DMS114 treated with DMSO at 0.1 percent for 48 hours (cell line): Measurements from ENCODE around the gene CHCHD3.
"Not testable (repeated sequence)": the region's sequence is repeated elsewhere in the genome, so short reads cannot be mapped to it uniquely, and the experiment has no call there.

Source experiments
- DNase-seq: peaks from one replicate; lab custom pipeline; 2025; ENCODE audit not compliant: unreplicated experiment; lab: John Stamatoyannopoulos, UW

The CHCHD3 gene

DNA sequence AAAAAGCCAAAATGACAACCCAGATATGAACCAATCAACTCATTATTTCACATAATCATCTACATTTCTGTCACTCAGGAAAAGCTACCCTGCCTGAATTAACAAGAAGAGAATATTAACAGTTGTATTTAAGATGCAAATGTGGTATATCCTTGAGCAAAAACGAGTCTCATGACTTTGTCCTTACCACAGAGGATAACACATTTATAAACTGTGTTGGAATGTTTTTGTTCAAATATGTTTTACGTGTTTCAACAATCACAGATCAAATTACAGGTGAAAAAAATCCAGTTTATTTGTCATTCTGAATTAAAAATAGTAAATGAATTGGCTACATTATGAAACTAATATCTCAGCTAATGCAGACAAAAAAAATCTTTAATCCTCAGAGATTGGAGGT lies 34.6 kb downstream of the CHCHD3 start:
- no peak for DNase-seq

DNA sequence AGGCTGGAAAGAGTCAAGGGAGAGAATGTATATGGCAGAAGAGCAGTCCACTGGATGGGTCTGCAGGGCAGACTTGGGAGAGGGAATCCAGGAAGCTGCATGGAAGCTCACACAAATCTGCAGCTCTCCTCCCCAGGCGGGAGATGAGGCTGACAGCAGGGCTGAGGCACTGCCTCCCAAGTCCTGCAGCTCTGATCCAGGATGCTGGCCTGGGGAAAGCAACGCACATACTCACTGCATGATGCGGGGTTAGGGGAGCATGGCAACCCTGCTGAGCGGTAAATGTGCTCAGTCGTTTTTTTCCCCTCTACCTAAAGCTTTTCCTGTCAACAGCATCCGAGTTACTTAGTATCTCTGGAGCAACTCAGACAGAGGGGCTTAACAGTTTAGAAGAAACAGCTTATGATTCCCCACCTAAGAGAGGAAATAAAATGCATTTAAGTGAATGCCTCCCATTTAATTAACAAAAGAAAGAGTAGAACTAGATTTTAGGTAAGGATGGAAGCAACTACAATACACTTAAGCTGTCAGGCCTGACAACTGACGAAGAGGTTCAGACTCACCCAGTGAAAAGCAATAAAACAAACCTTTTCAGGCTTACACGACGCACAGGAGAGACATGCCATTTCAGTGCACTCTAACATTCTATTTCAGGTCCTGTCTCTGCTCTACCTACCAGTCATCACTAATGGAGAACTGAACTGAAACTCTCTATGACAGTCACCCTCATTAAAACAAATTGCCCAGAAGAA lies 37.0 kb downstream of the CHCHD3 start:
- no peak for DNase-seq

- no peak for DNase-seq
Measured at GRCh38 chr7:133040674-133041073, 41.2 kb downstream of the CHCHD3 start.

DNA sequence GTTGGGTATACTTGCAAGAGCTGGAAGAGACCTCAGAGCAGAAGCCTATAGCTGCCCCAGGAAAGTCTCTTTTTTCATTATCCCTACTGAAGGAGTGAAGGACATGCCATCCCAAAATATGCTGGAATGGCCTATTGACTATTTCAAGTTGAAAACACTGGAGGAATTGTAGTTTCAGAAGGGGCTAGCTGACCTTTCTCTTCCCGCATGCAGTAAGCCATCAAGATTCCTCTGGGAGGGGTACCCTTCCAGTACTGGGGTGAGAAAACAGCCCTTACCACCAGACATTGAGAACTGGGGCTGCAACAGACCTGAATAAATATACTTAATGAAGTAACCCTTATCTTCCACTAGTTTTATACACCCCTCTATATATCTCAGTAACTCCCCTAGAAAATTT lies 41.7 kb downstream of the CHCHD3 start:
- DNase-seq, result no peak

DNA sequence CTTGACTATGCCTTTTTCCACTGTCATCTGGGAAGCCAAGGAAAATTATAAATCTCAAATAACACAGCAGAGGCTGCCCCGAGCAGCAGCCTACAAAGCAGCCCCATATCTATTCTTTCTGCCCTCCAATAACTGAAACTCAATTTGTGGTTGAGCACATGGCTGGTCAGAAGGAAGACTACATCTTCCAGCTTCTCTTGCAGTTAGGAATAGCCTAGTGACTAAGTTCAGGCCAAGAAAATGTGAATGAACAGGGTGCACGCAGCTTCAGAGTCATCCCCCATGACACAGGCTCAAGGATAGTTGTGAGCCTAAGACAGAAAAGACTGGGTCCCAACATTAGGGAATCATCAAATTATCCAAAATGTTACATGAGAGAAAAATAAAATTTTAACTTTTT lies 42.3 kb downstream of the CHCHD3 start:
- no peak for DNase-seq

DNA sequence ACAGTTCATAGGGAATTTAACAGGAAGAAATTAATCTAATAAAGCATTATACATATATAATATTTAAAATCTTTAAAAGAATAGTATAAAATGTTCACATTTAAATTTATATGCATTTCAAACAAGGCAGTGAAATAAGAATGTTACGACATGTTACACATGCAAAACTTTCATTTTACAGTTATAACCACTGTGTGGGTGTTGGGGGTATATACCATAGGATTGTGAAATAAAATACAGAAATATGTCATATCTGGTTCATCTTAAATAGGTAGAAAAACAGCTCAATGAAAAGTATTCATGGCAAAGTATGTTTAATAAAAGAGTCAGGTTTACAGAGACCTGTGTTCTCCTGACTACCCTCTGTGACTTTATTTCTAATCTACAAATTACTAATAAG lies 45.6 kb downstream of the CHCHD3 start:
- no peak for DNase-seq

DNA sequence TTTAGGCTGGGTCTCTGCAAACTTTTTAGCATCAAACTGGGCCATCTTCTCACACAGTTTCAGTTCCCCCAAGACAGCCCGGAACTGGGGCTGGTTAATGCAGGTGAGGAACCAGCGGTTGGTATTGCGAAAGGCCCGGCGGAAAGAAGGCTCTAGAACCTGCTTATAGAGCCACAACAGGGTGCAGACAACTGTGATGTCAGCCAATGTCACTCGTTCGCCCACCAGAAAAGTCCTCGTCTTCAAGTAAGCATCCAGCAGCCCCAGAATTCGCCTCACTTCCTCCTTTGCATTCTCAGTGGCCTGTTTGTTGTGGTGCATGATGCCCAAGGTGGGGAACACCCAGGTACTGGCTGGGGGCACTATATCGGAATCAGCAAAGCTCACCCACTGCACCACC lies 46.6 kb downstream of the CHCHD3 start:
- not testable (repeated sequence) for DNase-seq

GRCh38 chr7:133030346-133030745 lies 51.5 kb downstream of the CHCHD3 start:
- no peak for DNase-seq

DNA sequence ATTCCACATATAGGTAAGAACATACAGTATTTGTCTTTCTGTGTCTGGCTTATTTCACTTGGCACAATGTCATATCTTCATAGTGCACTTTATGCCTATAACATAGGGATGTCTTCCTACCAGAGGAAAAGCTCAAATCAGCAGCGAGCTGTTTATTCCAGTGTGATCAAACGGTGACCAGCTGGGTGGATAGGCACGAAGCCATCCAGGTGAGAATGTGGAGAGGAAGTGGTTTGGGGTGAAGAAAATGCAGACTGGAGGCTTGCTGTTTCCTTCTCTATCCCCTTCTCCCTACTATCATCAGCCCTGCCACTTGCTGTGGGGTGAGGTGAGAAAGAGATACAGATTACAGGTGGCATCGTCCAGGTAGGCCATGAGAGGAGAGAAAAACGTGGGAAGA lies 52.4 kb downstream of the CHCHD3 start:
- no peak for DNase-seq

DNA sequence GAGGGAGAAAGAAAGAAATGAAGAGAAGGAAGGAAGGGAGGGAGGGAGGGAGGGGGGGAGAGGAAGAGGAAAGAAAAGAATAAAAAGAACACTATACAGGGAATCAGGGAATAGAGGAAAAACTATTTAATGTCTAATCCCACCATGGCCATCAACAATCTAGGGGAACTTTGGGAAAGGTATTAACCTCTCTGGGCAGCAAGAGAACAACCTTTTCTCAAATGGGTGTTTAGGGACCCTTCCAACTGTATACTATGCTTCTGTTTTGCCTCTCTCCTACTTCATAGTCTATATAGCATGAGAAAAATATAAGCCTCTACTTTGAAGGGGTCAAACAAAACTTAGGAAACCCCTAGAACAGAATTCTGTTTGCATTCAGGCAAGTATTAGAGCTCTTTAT lies 54.5 kb downstream of the CHCHD3 start:
- no peak for DNase-seq

DNA sequence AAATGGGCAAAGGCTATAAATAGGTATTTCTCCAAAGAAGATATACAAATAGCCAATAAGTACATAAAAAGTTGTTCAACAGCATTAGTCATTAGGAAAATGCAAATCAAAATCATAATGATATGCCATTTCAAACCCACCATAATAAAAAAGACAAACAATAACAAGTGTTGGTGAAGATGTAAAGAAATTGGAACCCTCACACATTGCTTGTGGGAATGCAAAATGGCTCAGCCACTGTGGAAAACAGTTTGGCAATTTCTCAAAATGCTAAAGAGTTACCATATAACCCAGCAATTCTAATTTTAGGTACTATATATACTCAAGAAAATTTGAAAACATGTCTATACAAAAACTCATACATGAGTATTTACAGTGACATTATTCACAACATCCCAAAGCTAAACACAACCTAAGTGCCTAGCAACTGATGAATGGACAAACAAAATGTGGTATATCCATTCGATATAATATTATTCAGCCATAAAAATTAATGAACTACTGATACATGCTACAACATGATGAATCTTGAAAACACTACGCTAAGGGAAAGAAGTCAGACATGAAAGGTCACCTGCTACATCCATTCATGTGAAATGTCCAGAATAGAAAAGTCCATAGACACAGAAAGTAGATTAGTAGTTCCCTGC lies 55.6 kb downstream of the CHCHD3 start:
- DNase-seq, result no peak

GRCh38 chr7:133025056-133025455 lies 56.8 kb downstream of the CHCHD3 start:
- no peak for DNase-seq

- DNase-seq, result no peak
Measured at GRCh38 chr7:133024596-133024995, 57.3 kb downstream of the CHCHD3 start.

GRCh38 chr7:133023370-133024071 lies 58.4 kb downstream of the CHCHD3 start:
- no peak for DNase-seq

- DNase-seq, result no peak
Measured at GRCh38 chr7:133022661-133023060, 59.2 kb downstream of the CHCHD3 start.

DNA sequence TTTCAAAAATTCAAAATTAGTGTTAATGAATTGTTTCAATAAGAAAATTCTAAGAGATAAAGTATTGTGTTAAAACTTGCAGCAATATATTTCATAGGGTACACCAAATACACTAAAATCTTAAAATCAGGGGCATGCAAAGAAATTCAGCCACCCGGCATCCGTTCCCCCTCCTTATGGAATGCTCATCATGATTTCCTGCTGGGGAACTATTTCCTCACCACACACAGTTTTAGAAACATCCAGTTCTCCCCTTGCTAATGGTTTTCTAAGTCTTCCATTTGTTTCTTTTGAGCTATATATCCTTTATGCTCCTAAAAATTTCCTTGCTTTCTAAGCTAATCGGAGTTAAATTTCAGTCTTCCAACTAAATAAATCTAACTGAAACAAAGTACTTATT lies 60.7 kb downstream of the CHCHD3 start:
- no peak for DNase-seq

- DNase-seq, result no peak
Measured at GRCh38 chr7:133020496-133020895, 61.4 kb downstream of the CHCHD3 start.

DNA sequence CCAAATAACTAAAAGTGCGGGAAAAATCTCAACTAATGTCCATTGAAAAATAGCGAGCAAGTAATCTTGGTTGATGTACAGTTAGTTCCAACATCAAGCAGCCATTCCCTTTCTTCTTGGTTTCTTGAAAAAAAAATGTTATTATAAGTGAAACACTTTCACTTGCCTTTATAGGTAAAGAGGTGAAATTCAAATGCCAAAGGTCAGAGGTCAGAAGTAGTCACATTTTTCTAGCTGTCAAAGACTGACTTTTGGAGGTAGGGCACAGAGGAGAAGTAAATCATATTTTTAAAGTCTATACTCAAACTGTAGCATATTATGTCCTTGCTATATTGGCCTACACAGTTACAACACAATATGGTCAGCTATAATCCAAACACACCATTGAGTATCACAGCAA lies 62.3 kb downstream of the CHCHD3 start:
- DNase-seq, result no peak

- no peak for DNase-seq
Measured at GRCh38 chr7:133016604-133017003, 65.3 kb downstream of the CHCHD3 start.

- DNase-seq, result no peak
Measured at GRCh38 chr7:133015888-133016287, 66.0 kb downstream of the CHCHD3 start.

DNA sequence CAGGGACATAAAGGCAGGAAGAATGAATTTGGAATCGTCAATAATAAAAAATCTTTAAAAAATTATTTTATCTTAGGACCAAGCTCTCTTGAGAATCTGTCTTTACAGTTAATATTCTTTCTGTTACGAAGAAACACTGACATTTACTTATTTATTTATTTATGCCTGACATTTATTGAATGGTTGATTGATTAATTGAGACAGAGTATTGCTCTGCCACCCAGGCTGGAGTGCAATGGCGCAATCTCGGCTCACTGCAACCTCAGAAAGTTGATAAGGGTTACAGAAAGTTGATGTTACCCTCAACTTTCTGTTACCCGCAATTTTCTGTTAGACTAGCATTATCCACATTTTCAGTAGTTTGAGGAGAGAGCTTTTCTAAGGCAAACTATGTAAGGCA lies 70.1 kb downstream of the CHCHD3 start:
- DNase-seq, result no peak
